HFFc6 (cell line): ENCODE data around the gene ABHD8. TPM values are rescaled to one million over a fixed set of nuclear protein-coding genes. Genes with fewer than 3 reads are reported as not detected.

Experiments
- DNase-seq: peaks from one replicate; pipeline ENCODE4 v3.0.0-alpha.2; 2018
- H3K27ac Mint-ChIP-seq: 2 replicates; pipeline ENCODE4 v1.8.0; 2020; ENCODE audit warnings: mild to moderate bottlenecking, mixed read lengths
- H3K27me3 Mint-ChIP-seq: 2 replicates; pipeline ENCODE4 v1.8.0; 2021; ENCODE audit warnings: mild to moderate bottlenecking, moderate library complexity, mixed read lengths; ENCODE audit not compliant: insufficient read depth
- H3K36me3 Mint-ChIP-seq: 2 replicates; pipeline ENCODE4 v1.8.0; 2021; ENCODE audit warnings: low read depth, mixed read lengths
- H3K4me1 Mint-ChIP-seq: 2 replicates; pipeline ENCODE4 v1.8.0; 2020; ENCODE audit warnings: low read depth, mixed read lengths
- H3K4me3 Mint-ChIP-seq: 2 replicates; pipeline ENCODE4 v1.8.0; 2020; ENCODE audit warnings: mild to moderate bottlenecking, moderate library complexity, mixed read lengths
- H3K9me3 Mint-ChIP-seq: 2 replicates; pipeline ENCODE4 v1.8.0; 2020; ENCODE audit warnings: mild to moderate bottlenecking, mixed read lengths
- total RNA-seq, 6 experiments: library from RNA; stranded (reverse); fragmentation: NEBNext Ultra II Directional; extraction: Animal tissue kit (Norgen Biotek cat#: 25700); gene quantifications; 2 replicates in 1 of 6; 3 replicates in 5 of 6; pipeline ENCODE4 v1.2.3, GENCODE V29; 2021
- TF ChIP-seq, protein P1 (sequence below): fragments of 200-600 bp; sonication (generic); IDR thresholded peaks from 2 replicates; pipeline ENCODE4 v1.5.0; 2021; ENCODE audit warnings: antibody characterized with exemption, mild to moderate bottlenecking

Gene ABHD8
- total RNA-seq, 6 experiments from 2014 or later = 6.7 to 9.9 (median 8.9) TPM

DNA sequence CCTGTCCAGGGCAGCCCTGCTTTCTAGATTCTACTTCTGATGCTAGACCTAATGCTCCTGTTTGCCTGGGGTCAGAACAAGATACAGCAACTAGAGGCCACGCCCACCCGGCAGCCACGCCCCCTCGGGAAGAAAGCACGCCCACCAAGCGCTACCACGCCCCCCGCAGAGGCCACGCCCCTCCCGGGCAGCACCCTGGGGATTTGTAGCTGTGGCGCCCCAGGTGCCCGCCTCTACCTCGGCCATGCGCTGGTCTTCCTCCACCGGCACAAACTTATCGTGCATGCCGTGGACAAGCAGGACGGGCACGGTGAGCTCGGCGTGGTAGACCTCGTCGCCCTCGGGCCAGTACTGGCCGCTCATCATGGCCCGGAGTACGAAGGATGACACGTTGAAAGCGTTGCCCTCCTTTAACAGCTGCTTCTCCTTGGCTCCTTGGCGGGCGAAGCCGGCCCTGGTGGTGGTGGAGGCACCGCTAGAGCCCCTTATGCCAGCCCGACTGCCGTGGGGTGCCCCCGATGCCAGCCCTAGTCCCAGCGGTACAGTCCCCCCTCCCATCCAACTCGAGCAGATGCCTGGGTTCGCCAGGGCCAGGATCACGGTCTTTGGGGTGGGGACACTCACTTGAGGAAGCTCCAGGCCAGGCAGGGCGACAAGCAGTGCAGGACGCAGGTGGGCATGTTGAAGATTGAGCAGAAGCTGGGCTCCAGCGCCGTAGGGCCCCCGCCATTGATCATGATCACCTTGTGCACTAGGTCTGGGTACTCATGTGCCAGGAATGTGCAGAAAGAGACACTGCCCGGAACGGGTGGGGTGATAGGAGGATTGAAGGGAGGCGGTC, 9.0 kb downstream of the ABHD8 start:
- Mint-ChIP-seq H3K27me3 (no peaks in the 10 kb centered on the region), H3K9me3 (no peaks in the 10 kb centered on the region), H3K4me1 (peaks cover 15% of the 10 kb centered on the region), H3K4me3 (no peak overlapping the region), H3K36me3 (peaks cover 5% of the 10 kb centered on the region; the same call in 1 of the 2 replicates), H3K27ac (no peak overlapping the region)
- TF ChIP-seq, protein P1, sequence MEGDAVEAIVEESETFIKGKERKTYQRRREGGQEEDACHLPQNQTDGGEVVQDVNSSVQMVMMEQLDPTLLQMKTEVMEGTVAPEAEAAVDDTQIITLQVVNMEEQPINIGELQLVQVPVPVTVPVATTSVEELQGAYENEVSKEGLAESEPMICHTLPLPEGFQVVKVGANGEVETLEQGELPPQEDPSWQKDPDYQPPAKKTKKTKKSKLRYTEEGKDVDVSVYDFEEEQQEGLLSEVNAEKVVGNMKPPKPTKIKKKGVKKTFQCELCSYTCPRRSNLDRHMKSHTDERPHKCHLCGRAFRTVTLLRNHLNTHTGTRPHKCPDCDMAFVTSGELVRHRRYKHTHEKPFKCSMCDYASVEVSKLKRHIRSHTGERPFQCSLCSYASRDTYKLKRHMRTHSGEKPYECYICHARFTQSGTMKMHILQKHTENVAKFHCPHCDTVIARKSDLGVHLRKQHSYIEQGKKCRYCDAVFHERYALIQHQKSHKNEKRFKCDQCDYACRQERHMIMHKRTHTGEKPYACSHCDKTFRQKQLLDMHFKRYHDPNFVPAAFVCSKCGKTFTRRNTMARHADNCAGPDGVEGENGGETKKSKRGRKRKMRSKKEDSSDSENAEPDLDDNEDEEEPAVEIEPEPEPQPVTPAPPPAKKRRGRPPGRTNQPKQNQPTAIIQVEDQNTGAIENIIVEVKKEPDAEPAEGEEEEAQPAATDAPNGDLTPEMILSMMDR = no peak
- no peak for DNase-seq

GRCh38 chr19:17293605-17294004, 9.6 kb downstream of the ABHD8 start:
- Mint-ChIP-seq H3K27ac (no peak overlapping the region), H3K9me3 (no peaks in the 10 kb centered on the region), H3K27me3 (no peaks in the 10 kb centered on the region), H3K4me1 (peaks cover 15% of the 10 kb centered on the region), H3K4me3 (no peak overlapping the region), H3K36me3 (peaks cover 5% of the 10 kb centered on the region; the same call in 1 of the 2 replicates)
- DNase-seq = no peak
- TF ChIP-seq, protein P1 = no peak

- no peaks in the 10 kb centered on the region for H3K36me3 Mint-ChIP-seq
- TF ChIP-seq, protein P1 = peak; percentile 76
- H3K9me3 Mint-ChIP-seq = no peaks in the 10 kb centered on the region
- DNase-seq = peak; percentile 90
- H3K27me3 Mint-ChIP-seq = no peaks in the 10 kb centered on the region
- peaks cover 15% of the 10 kb centered on the region for H3K4me1 Mint-ChIP-seq
- H3K27ac Mint-ChIP-seq = peak overlapping the region; percentile 79
- peak overlapping the region; percentile 88 for H3K4me3 Mint-ChIP-seq
Measured at GRCh38 chr19:17292301-17293074, 10.7 kb downstream of the ABHD8 start.

GRCh38 chr19:17289489-17289888, 13.7 kb downstream of the ABHD8 start:
- peak; percentile 77 for DNase-seq
- no peaks in the 10 kb centered on the region for H3K36me3 Mint-ChIP-seq
- no peaks in the 10 kb centered on the region for H3K27me3 Mint-ChIP-seq
- no peak overlapping the region for H3K27ac Mint-ChIP-seq
- no peak overlapping the region for H3K4me3 Mint-ChIP-seq
- no peaks in the 10 kb centered on the region for H3K9me3 Mint-ChIP-seq
- TF ChIP-seq, protein P1 = peak; percentile 47
- H3K4me1 Mint-ChIP-seq = 0 out of 2 replicates have a peak, but pooled peaks cover 4% of the 10 kb centered on the region

- peaks cover 4% of the 10 kb centered on the region for H3K27me3 Mint-ChIP-seq
- no peak overlapping the region for H3K4me3 Mint-ChIP-seq
- TF ChIP-seq, protein P1 = no peak
- no peaks in the 10 kb centered on the region for H3K9me3 Mint-ChIP-seq
- no peak for DNase-seq
- no peak overlapping the region for H3K27ac Mint-ChIP-seq
- H3K4me1 Mint-ChIP-seq = peaks cover 5% of the 10 kb centered on the region
- H3K36me3 Mint-ChIP-seq = no peaks in the 10 kb centered on the region
Measured at GRCh38 chr19:17286752-17287151, 16.5 kb downstream of the ABHD8 start.
